SK-N-SH (cell line): Measurements from ENCODE around the gene IQGAP1.

ENCODE experiments used
- EZH2phosphoT487 ChIP-seq: fragments of 200-600 bp; sonication (generic); IDR thresholded peaks from 2 replicates; pipeline ENCODE4 v1.6.1; 2017; ENCODE audit warnings: low read depth, mixed run types, mild to moderate bottlenecking, antibody characterized with exemption, moderate library complexity, borderline replicate concordance
- FOXM1 ChIP-seq: IDR thresholded peaks from 2 replicates; pipeline ENCODE4 v1.4.0; 2012; ENCODE audit warnings: low read depth, mild to moderate bottlenecking
- JUND ChIP-seq: IDR thresholded peaks from 2 replicates; pipeline ENCODE4 v1.4.0; 2012
- POLR2AphosphoS5 ChIP-seq: IDR thresholded peaks from 2 replicates; pipeline ENCODE4 v1.6.1; 2012; ENCODE audit warnings: low read depth, low read length
- RXRA ChIP-seq: IDR thresholded peaks from 2 replicates; pipeline ENCODE4 v1.4.0; 2012; ENCODE audit warnings: low read depth, mild to moderate bottlenecking, borderline replicate concordance
- SIN3A ChIP-seq: IDR thresholded peaks from 2 replicates; pipeline ENCODE4 v1.6.1; 2012; ENCODE audit warnings: low read depth, mild to moderate bottlenecking, low read length, moderate library complexity, borderline replicate concordance
- ZBTB33 ChIP-seq: IDR thresholded peaks from 2 replicates; pipeline ENCODE4 v1.4.0; 2012; ENCODE audit warnings: low read depth, borderline replicate concordance
- TF ChIP-seq, protein P1 (sequence below): fragments of 200-600 bp; sonication (generic); IDR thresholded peaks from 2 replicates; pipeline ENCODE4 v1.6.1; 2017; ENCODE audit warnings: antibody characterized with exemption, mild to moderate bottlenecking, moderate library complexity
- TF ChIP-seq, protein P2 (sequence below): fragments of 150-350 bp; IDR thresholded peaks from 2 replicates; pipeline ENCODE4 v1.6.1; 2017; ENCODE audit warnings: antibody characterized with exemption, low read length, low read depth, borderline replicate concordance

- TF ChIP-seq POLR2AphosphoS5 (no peak), FOXM1 (no peak), JUND (no peak), SIN3A (no peak), RXRA (no peak), ZBTB33 (no peak), EZH2phosphoT487 (no peak)
- TF ChIP-seq, protein P1, sequence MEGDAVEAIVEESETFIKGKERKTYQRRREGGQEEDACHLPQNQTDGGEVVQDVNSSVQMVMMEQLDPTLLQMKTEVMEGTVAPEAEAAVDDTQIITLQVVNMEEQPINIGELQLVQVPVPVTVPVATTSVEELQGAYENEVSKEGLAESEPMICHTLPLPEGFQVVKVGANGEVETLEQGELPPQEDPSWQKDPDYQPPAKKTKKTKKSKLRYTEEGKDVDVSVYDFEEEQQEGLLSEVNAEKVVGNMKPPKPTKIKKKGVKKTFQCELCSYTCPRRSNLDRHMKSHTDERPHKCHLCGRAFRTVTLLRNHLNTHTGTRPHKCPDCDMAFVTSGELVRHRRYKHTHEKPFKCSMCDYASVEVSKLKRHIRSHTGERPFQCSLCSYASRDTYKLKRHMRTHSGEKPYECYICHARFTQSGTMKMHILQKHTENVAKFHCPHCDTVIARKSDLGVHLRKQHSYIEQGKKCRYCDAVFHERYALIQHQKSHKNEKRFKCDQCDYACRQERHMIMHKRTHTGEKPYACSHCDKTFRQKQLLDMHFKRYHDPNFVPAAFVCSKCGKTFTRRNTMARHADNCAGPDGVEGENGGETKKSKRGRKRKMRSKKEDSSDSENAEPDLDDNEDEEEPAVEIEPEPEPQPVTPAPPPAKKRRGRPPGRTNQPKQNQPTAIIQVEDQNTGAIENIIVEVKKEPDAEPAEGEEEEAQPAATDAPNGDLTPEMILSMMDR, result no peak
- TF ChIP-seq, protein P2, sequence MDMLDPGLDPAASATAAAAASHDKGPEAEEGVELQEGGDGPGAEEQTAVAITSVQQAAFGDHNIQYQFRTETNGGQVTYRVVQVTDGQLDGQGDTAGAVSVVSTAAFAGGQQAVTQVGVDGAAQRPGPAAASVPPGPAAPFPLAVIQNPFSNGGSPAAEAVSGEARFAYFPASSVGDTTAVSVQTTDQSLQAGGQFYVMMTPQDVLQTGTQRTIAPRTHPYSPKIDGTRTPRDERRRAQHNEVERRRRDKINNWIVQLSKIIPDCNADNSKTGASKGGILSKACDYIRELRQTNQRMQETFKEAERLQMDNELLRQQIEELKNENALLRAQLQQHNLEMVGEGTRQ, result no peak
Observed at GRCh38 chr15:90441027-90441426, 53.0 kb downstream of the IQGAP1 start.
